ENCODE measurements around the gene RBCK1.
"Not testable (repeated sequence)": the region's sequence is repeated elsewhere in the genome, so short reads cannot be mapped to it uniquely, and the experiment has no call there.

The RBCK1 gene

GRCh38 chr20:472889-473292 is 64.8 kb downstream of the RBCK1 start:
- DNase-seq (ENCODE audit: low spot score) = no peak

- no peak for DNase-seq (ENCODE audit: low spot score)
Measured at GRCh38 chr20:474581-474980, 66.5 kb downstream of the RBCK1 start.

GRCh38 chr20:475463-476357 is 67.6 kb downstream of the RBCK1 start:
- no peak for DNase-seq (ENCODE audit: low spot score)

GRCh38 chr20:476561-477249 is 68.6 kb downstream of the RBCK1 start:
- DNase-seq (ENCODE audit: low spot score) = not testable (repeated sequence)

- no peak for DNase-seq (ENCODE audit: low spot score)
Measured at GRCh38 chr20:478010-478948, 70.2 kb downstream of the RBCK1 start.

GRCh38 chr20:478949-479429 is 70.9 kb downstream of the RBCK1 start:
- DNase-seq (ENCODE audit: low spot score) = peak; percentile 73

- no peak for DNase-seq (ENCODE audit: low spot score)
Measured at GRCh38 chr20:479487-479886, 71.4 kb downstream of the RBCK1 start.

GRCh38 chr20:480044-480443 is 71.9 kb downstream of the RBCK1 start:
- DNase-seq (ENCODE audit: low spot score) = no peak

- DNase-seq (ENCODE audit: low spot score) = no peak
Measured at GRCh38 chr20:481167-481566, 73.1 kb downstream of the RBCK1 start.
